Kidney (tissue), 14 donors: ENCODE measurements around the gene ZNF48. TPM values are rescaled to one million over a fixed set of nuclear protein-coding genes. Genes with fewer than 3 reads are reported as not detected.

ENCODE experiments used
- DNase-seq, 5 donors: peaks; one replicate each; pipeline ENCODE4 v3.0.0-alpha.2; 2013 to 2020
- FAIRE-seq: peaks from 2 replicates; lab custom pipeline; 2012; peaks lifted over from hg19 to GRCh38; lab: Jason Lieb, UNC
- H3K27ac ChIP-seq, 2 donors: one replicate each; pipeline ENCODE4 v1.7.0; 2013; ENCODE audit warnings: low read depth in 2 of 2, low read length in 2 of 2, inconsistent platforms in 1 of 2
- H3K27me3 ChIP-seq: one replicate; pipeline ENCODE4 v1.7.1; 2013; ENCODE audit warnings: low read length, inconsistent platforms; ENCODE audit not compliant: control insufficient read depth, insufficient read depth
- H3K36me3 ChIP-seq, 3 donors: one replicate each; pipeline versions ENCODE4 v1.7.0 to v1.7.1; 2013; ENCODE audit warnings: low read length in 3 of 3, control low read depth in 1 of 3, inconsistent platforms in 1 of 3; ENCODE audit not compliant: insufficient read depth in 3 of 3, control insufficient read depth in 2 of 3
- H3K4me1 ChIP-seq, 3 donors: one replicate each; pipeline versions ENCODE4 v1.7.0 to v1.7.1; 2013; ENCODE audit warnings: low read length in 3 of 3, inconsistent platforms in 1 of 3, low read depth in 1 of 3; ENCODE audit not compliant: control insufficient read depth in 2 of 3, insufficient read depth in 2 of 3
- H3K4me3 ChIP-seq, 3 donors: one replicate each; pipeline versions ENCODE4 v1.7.0 to v1.8.1; 2013; ENCODE audit warnings: low read length in 3 of 3, control low read depth in 1 of 3, inconsistent platforms in 1 of 3
- H3K9ac ChIP-seq, 3 donors: one replicate each; pipeline versions ENCODE4 v1.7.0 to v1.7.1; 2013; ENCODE audit warnings: low read length in 3 of 3, control low read depth in 1 of 3, inconsistent platforms in 1 of 3
- H3K9me3 ChIP-seq, 3 donors: one replicate each; pipeline versions ENCODE4 v1.7.0 to v1.7.1; 2013; ENCODE audit warnings: low read length in 3 of 3, control low read depth in 1 of 3, inconsistent platforms in 1 of 3; ENCODE audit not compliant: control insufficient read depth in 2 of 3, insufficient read depth in 1 of 3
- intact Hi-C: fragments of 100-400 bp; cut with DNase I; formaldehyde crosslinking; loops from one replicate; pipeline ENCODE4 v1.11.1; 2022
- polyA plus RNA-seq: library from polyadenylated mRNA; stranded (reverse); fragments of 350-450 nt; fragmentation: Illumina TruSeq; extraction: RNeasy Lipid Tissue Mini Kit (QIAGEN cat#74804); gene quantifications from one replicate; pipeline ENCODE4 v1.2.3, GENCODE V29; 2014; ENCODE audit warnings: low read depth, low replicate concordance; ENCODE audit not compliant: insufficient read depth
- total RNA-seq: library from RNA; stranded (reverse); fragmentation: NEBNext Ultra II Directional; extraction: Animal tissue kit (Norgen Biotek cat#: 25700); gene quantifications from one replicate; pipeline ENCODE4 v1.2.1, GENCODE V29; 2021
- TF ChIP-seq, protein P1 (sequence below): IDR thresholded peaks from 3 replicates; pipeline ENCODE4 v1.5.1; 2012; ENCODE audit warnings: mild to moderate bottlenecking, moderate library complexity, borderline replicate concordance; ENCODE audit not compliant: insufficient read depth; ENCODE audit errors: extremely low read depth
- donor health status: control.
- donor health status: control.
- donor health status: control.
- donor health status: control.
- donor health status: control.
- donor health status: DM: yes; HTN: yes; CAD: no.
- donor health status: Normal renal cell carcinoma (clear cell type).

ZNF48 gene
- total and polyA plus RNA-seq, 2 donors from 2014 or later, result 6.9 to 9.7 TPM

DNA sequence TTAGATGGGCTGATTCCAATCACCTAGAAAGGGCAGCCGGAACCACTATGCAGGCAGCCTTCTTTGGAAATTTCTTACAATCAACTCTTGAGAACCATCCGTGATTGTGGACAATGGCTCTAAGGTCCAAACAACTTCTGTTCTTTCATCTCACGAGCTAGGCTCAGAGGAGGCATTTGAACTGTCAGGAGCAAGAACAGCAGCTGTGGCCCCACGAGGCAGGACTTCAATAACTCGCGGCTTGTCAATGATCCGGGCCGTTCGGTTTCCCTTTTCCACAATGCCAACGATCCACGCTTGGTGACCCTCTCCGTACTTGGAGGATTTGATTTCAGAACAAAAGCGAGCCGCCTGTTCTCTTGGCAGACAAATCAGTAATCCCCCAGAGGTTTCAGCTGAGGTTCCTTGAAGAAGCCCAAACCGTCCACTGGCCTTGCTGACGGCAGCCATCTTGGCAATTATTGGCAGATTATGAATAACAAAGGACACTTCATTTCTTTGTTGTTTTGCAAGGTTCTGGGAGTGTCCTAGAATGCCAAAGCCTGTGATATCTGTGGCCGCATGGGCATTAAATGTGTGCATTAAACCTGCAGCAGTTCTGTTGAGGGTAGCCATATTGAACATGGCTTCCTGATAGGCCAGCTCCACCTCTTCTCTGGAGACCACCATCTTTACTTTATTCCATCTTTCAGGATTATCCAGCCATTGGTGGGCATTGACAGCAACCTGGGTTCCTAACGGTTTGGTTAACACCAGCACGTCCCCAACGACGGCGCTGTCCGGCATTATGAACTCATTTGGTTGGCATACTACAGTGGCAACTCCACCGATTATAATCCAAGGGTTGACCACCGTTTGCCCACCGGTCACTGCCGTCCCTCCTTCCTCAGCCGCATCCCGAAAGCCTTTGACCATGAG lies 49.3 kb downstream of the ZNF48 start:
- Histone ChIP-seq H3K36me3 (peaks cover 3 to 13% (median 4%) of the 10 kb centered on the region in 3 donors), H3K27ac (peak overlapping the region; percentile 83 to 98), H3K9ac (peak overlapping the region; percentile 78 to 96 (median 86)), H3K9me3 (peaks cover 0 to 12% (median 0%) of the 10 kb centered on the region in 3 donors), H3K4me3 (peak overlapping the region; percentile 88 to 100 (median 96)), H3K27me3 (no peaks in the 10 kb centered on the region), H3K4me1 (peaks cover 0 to 15% (median 8%) of the 10 kb centered on the region in 3 donors)
- TF ChIP-seq, protein P1, sequence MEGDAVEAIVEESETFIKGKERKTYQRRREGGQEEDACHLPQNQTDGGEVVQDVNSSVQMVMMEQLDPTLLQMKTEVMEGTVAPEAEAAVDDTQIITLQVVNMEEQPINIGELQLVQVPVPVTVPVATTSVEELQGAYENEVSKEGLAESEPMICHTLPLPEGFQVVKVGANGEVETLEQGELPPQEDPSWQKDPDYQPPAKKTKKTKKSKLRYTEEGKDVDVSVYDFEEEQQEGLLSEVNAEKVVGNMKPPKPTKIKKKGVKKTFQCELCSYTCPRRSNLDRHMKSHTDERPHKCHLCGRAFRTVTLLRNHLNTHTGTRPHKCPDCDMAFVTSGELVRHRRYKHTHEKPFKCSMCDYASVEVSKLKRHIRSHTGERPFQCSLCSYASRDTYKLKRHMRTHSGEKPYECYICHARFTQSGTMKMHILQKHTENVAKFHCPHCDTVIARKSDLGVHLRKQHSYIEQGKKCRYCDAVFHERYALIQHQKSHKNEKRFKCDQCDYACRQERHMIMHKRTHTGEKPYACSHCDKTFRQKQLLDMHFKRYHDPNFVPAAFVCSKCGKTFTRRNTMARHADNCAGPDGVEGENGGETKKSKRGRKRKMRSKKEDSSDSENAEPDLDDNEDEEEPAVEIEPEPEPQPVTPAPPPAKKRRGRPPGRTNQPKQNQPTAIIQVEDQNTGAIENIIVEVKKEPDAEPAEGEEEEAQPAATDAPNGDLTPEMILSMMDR, result no peak
- DNase-seq (no peak), FAIRE-seq (no peak)
- intact Hi-C loops, result no loop called here

DNA sequence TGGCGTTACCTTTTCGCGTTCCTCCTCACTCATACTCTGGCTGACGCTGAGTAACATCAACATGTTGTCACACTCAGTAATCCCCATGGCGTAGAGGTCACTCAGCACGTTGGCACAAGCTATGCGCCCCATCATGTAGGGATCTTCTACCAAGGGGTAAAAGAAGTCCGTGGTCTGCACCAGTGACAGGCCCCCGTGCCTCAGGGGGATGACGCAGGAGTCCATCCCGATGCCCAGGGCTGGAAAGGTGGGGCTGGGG lies 49.9 kb downstream of the ZNF48 start:
- FAIRE-seq (no peak), DNase-seq (no peak)
- H3K9me3 ChIP-seq, result peaks cover 0 to 12% (median 0%) of the 10 kb centered on the region in 3 donors
- H3K4me3 ChIP-seq, result peak overlapping the region; percentile 88 to 100 (median 96)
- TF ChIP-seq, protein P1, result no peak
- no peaks in the 10 kb centered on the region for H3K27me3 ChIP-seq
- intact Hi-C loops, result no loop called here
- H3K36me3 ChIP-seq, result peaks cover 3 to 13% (median 4%) of the 10 kb centered on the region in 3 donors
- peak overlapping the region; percentile 83 to 98 for H3K27ac ChIP-seq
- peak overlapping the region; percentile 78 to 96 (median 86) for H3K9ac ChIP-seq
- peaks cover 0 to 15% (median 8%) of the 10 kb centered on the region in 3 donors for H3K4me1 ChIP-seq

DNA sequence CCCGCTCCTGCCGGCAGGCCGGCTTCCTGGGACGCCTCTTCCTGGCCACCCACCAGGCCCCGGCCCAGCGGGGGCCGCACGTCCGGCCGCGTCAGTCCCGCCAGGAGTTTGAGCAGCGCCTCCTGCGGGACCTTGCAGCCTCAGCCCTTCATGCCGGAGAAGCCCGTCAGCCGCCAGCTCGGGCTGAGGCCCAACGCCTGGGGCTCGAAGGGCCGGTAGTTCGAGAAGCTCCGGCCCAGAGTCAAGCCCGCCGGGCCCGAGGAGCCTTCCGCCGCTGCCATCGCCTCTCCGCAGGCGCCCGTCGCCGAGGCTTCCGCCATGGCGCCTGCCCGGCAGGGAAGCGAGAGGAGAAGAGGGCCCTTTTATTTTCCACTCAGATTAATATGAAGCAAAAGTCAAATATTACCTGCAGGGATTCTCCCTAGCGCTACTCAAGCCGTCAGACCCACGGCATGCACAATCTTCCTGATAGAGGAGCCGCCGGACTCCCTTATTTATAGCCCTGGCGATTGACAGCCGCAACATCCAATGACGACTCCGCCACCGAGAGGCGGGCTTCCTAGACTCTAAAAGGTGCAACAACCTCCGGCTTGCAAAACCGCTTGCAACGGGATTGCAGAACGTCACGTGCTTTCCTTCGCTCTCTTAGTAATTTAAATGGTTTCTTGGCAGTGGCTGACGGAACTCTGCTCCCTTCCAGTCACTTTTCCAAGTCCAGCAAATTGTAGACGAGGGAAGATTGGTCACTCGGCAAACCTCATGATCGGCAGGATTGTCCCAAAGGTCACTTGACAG lies 50.4 kb downstream of the ZNF48 start, which contains the start of gene SEPHS2:
Gene SEPHS2 (minus strand): TSS at position 467 of the 795 bp plus-strand sequence. CDS start 147 bp downstream, at position 320.
- Histone ChIP-seq H3K27ac (peak within 1 kb of the TSS; percentile 83 to 98), H3K9ac (peak within 1 kb of the TSS; percentile 78 to 96 (median 86)), H3K4me1 (peaks cover 0 to 15% (median 8%) of the 10 kb centered on the region in 3 donors), H3K36me3 (peaks cover 3 to 13% (median 4%) of the 10 kb centered on the region in 3 donors), H3K27me3 (no peaks in the 10 kb centered on the region), H3K4me3 (peak within 1 kb of the TSS; percentile 88 to 100 (median 96)), H3K9me3 (peaks cover 0 to 12% (median 0%) of the 10 kb centered on the region in 3 donors)
- intact Hi-C loops, result no loop called here
- FAIRE-seq (peak; percentile 29), DNase-seq (peak; percentile 98 to 99 (median 98))
- TF ChIP-seq, protein P1, result no peak
